Ascending aorta (tissue), 2 donors: ENCODE data around the gene ZNF385B. TPM values are rescaled to one million over a fixed set of nuclear protein-coding genes. Genes with fewer than 3 reads are reported as not detected.

Source experiments
- DNase-seq, 2 donors: peaks; one replicate each; pipeline ENCODE4 v3.0.0-alpha.2; 2019; ENCODE audit warnings: low spot score in 2 of 2
- H3K27ac ChIP-seq, 2 donors: fragments of 200-600 bp; sonication (generic); one replicate each; pipeline ENCODE4 v1.5.1; 2016 to 2017; ENCODE audit warnings: mild to moderate bottlenecking in 1 of 2
- H3K27me3 ChIP-seq: fragments of 200-600 bp; sonication (generic); one replicate; pipeline ENCODE4 v1.5.1; 2017
- H3K36me3 ChIP-seq, 2 donors: fragments of 200-600 bp; sonication (generic); one replicate each; pipeline ENCODE4 v1.5.1; 2016
- H3K4me1 ChIP-seq, 2 donors: fragments of 200-600 bp; sonication (generic); one replicate each; pipeline ENCODE4 v1.5.1; 2016 to 2017; ENCODE audit warnings: mild to moderate bottlenecking in 1 of 2
- H3K4me3 ChIP-seq, 2 donors: fragments of 200-600 bp; sonication (generic); one replicate each; pipeline ENCODE4 v1.5.1; 2016 to 2017; ENCODE audit warnings: mild to moderate bottlenecking in 1 of 2
- H3K9me3 ChIP-seq, 2 donors: fragments of 200-600 bp; sonication (generic); one replicate each; pipeline ENCODE4 v1.5.1; 2016
- CTCF ChIP-seq, 3 experiments: fragments of 200-600 bp in 2 of 3; fragments of 450-650 bp in 1 of 3; sonication (generic) in 2 of 3; IDR thresholded peaks; one replicate each; pipeline ENCODE4 v1.5.1; 2016 to 2019; ENCODE audit warnings: antibody characterized with exemption in 3 of 3, mild to moderate bottlenecking in 1 of 3, moderate library complexity in 1 of 3
- intact Hi-C: fragments of 100-400 bp; cut with DNase I; formaldehyde crosslinking; loops from one replicate; pipeline ENCODE4 v1.15.1; 2023
- total RNA-seq: library from RNA; depleted of rRNA; stranded (reverse); fragments of >200 nt; gene quantifications from one replicate; pipeline ENCODE4 v1.1.0, GENCODE V29; 2016

Gene ZNF385B
- total RNA-seq, 1 donor from 2014 or later: 0.21 TPM

GRCh38 chr2:179438654-179439053 is 422.8 kb downstream of the ZNF385B start:
- TF ChIP-seq CTCF (IDR thresholded peaks at IDR 0.05): no peak
- no peaks in the 10 kb centered on the region for H3K9me3 ChIP-seq
- DNase-seq: no peak
- intact Hi-C loops: no loop called here
- H3K4me3 ChIP-seq: no peak overlapping the region
- H3K27ac ChIP-seq: no peak overlapping the region
- no peaks in the 10 kb centered on the region for H3K27me3 ChIP-seq
- H3K4me1 ChIP-seq: no peaks in the 10 kb centered on the region
- no peaks in the 10 kb centered on the region for H3K36me3 ChIP-seq

GRCh38 chr2:179437430-179437829 is 424.0 kb downstream of the ZNF385B start:
- DNase-seq: no peak
- H3K36me3 ChIP-seq: no peaks in the 10 kb centered on the region
- H3K4me3 ChIP-seq: no peak overlapping the region
- no peaks in the 10 kb centered on the region for H3K4me1 ChIP-seq
- no peaks in the 10 kb centered on the region for H3K9me3 ChIP-seq
- no peaks in the 10 kb centered on the region for H3K27me3 ChIP-seq
- intact Hi-C loops: no loop called here
- TF ChIP-seq CTCF (IDR thresholded peaks at IDR 0.05): no peak
- no peak overlapping the region for H3K27ac ChIP-seq

DNA sequence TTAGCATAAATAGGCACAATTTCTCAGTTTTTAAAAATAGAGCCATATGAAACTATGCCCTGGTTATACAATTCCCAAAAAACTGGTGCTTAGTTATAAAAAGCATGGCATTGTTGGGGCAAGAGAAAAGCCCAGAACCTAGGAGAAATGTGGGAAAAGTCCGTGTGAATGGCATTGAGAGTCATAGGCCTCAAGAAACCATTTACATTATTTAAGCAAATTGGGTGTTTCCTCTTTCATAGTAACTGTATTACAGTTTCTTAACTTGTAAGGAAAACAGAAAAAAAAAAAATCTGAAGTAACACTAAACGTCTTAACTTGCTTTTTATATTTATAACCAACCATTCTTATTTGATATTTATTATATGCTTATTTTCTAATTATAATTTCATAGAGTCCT is 425.8 kb downstream of the ZNF385B start:
- no peak overlapping the region for H3K27ac ChIP-seq
- TF ChIP-seq CTCF (IDR thresholded peaks at IDR 0.05): no peak
- intact Hi-C loops: no loop called here
- H3K27me3 ChIP-seq: no peaks in the 10 kb centered on the region
- no peaks in the 10 kb centered on the region for H3K9me3 ChIP-seq
- no peaks in the 10 kb centered on the region for H3K36me3 ChIP-seq
- no peak overlapping the region for H3K4me3 ChIP-seq
- H3K4me1 ChIP-seq: no peaks in the 10 kb centered on the region
- no peak for DNase-seq

DNA sequence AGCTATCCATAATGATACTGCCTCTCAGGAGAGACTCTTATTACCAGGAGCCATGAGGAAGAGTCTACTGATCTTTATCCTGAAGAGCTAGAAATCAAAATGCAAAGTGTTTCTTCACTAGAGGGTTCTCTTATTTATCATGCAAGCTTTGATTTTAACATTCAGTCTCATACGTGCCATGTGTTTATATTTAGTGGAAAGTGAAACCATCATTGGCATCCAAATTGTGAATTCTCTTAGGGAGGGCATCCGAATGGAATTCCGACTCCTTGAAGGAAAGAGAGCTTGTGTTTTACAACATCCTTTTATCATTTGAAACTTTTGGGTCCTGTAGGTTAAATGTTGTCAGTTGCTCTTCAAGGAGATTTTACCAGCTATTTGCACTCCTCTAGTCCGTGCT is 426.4 kb downstream of the ZNF385B start:
- no peak for DNase-seq
- no peak for TF ChIP-seq CTCF (IDR thresholded peaks at IDR 0.05)
- intact Hi-C loops: no loop called here

GRCh38 chr2:179434357-179434756 is 427.1 kb downstream of the ZNF385B start:
- H3K27ac ChIP-seq: no peak overlapping the region
- H3K36me3 ChIP-seq: no peaks in the 10 kb centered on the region
- intact Hi-C loops: no loop called here
- no peak overlapping the region for H3K4me3 ChIP-seq
- no peaks in the 10 kb centered on the region for H3K9me3 ChIP-seq
- no peaks in the 10 kb centered on the region for H3K4me1 ChIP-seq
- no peak for DNase-seq
- TF ChIP-seq CTCF (IDR thresholded peaks at IDR 0.05): no peak
- no peaks in the 10 kb centered on the region for H3K27me3 ChIP-seq

More for the DNA sequence above, 426.4 kb downstream of the ZNF385B start:
- no peaks in the 10 kb centered on the region for H3K27me3 ChIP-seq
- no peaks in the 10 kb centered on the region for H3K36me3 ChIP-seq
- H3K27ac ChIP-seq: no peak overlapping the region
- H3K9me3 ChIP-seq: no peaks in the 10 kb centered on the region
- H3K4me3 ChIP-seq: no peak overlapping the region
- no peaks in the 10 kb centered on the region for H3K4me1 ChIP-seq

- Histone ChIP-seq H3K9me3 (no peaks in the 10 kb centered on the region), H3K27me3 (no peaks in the 10 kb centered on the region), H3K4me3 (no peak overlapping the region), H3K27ac (no peak overlapping the region), H3K36me3 (no peaks in the 10 kb centered on the region), H3K4me1 (no peaks in the 10 kb centered on the region)
- DNase-seq: no peak
- intact Hi-C loops: no loop called here
- TF ChIP-seq CTCF (IDR thresholded peaks at IDR 0.05): no peak
Observed at GRCh38 chr2:179432751-179433150, 428.7 kb downstream of the ZNF385B start.
